ENCODE data around the gene JMJD8.
A peak's percentile ranks its signal among the peaks of the same experiment; 100 is the strongest.

The JMJD8 gene

GRCh38 chr16:660459-661183, 23.5 kb downstream of the JMJD8 start:
- DNase-seq: peak; percentile 92 to 97 (median 96)

- DNase-seq: no peak
Measured at GRCh38 chr16:660132-660458, 24.0 kb downstream of the JMJD8 start.

- no peak for DNase-seq
Measured at GRCh38 chr16:659618-660017, 24.5 kb downstream of the JMJD8 start.

- DNase-seq: no peak
Measured at GRCh38 chr16:658679-659571, 25.2 kb downstream of the JMJD8 start.

GRCh38 chr16:657487-657886, 26.6 kb downstream of the JMJD8 start:
- no peak for DNase-seq

- no peak for DNase-seq
Measured at GRCh38 chr16:654034-654433, 30.1 kb downstream of the JMJD8 start.

GRCh38 chr16:652454-653305, 31.5 kb downstream of the JMJD8 start:
- no peak for DNase-seq

- no peak for DNase-seq
Measured at GRCh38 chr16:651844-652243, 32.3 kb downstream of the JMJD8 start.

- peak; percentile 11 to 58 (median 34) for DNase-seq
Measured at GRCh38 chr16:649631-650030, 34.5 kb downstream of the JMJD8 start.

- peak; percentile 96 to 98 (median 97) for DNase-seq
Measured at GRCh38 chr16:648781-649589, 35.1 kb downstream of the JMJD8 start, which contains the start of gene WDR90. WDR90 (plus strand) TSS chr16:649365; CDS start chr16:649417, 52 bp downstream.

GRCh38 chr16:648071-648780, 35.9 kb downstream of the JMJD8 start:
- peak; percentile 31 to 71 (median 57) for DNase-seq

GRCh38 chr16:647173-647902, 36.8 kb downstream of the JMJD8 start:
- peak in 1 of 4 experiments; percentile 18 for DNase-seq

- no peak for DNase-seq
Measured at GRCh38 chr16:646679-647172, 37.4 kb downstream of the JMJD8 start.

GRCh38 chr16:645852-646678, 38.1 kb downstream of the JMJD8 start:
- no peak for DNase-seq

GRCh38 chr16:644556-644955, 39.6 kb downstream of the JMJD8 start:
- DNase-seq: no peak

GRCh38 chr16:643050-643368, 41.1 kb downstream of the JMJD8 start:
- DNase-seq: no peak

GRCh38 chr16:642189-643049, 41.7 kb downstream of the JMJD8 start:
- DNase-seq: peak; percentile 93 to 97 (median 96)
